Ishikawa (cell line): ENCODE results near the gene RIT1.

ENCODE experiments used
- FOXM1 ChIP-seq: IDR thresholded peaks from 2 replicates; pipeline ENCODE4 v1.6.1; 2012; ENCODE audit warnings: low read depth, borderline replicate concordance
- TF ChIP-seq, protein P1 (sequence below): IDR thresholded peaks from 2 replicates; pipeline ENCODE4 v1.6.1; 2012; ENCODE audit warnings: low read depth, mild to moderate bottlenecking

GRCh38 chr1:155913969-155914757 is 3.0 kb upstream of the RIT1 start:
- TF ChIP-seq FOXM1: no peak
- TF ChIP-seq, protein P1, sequence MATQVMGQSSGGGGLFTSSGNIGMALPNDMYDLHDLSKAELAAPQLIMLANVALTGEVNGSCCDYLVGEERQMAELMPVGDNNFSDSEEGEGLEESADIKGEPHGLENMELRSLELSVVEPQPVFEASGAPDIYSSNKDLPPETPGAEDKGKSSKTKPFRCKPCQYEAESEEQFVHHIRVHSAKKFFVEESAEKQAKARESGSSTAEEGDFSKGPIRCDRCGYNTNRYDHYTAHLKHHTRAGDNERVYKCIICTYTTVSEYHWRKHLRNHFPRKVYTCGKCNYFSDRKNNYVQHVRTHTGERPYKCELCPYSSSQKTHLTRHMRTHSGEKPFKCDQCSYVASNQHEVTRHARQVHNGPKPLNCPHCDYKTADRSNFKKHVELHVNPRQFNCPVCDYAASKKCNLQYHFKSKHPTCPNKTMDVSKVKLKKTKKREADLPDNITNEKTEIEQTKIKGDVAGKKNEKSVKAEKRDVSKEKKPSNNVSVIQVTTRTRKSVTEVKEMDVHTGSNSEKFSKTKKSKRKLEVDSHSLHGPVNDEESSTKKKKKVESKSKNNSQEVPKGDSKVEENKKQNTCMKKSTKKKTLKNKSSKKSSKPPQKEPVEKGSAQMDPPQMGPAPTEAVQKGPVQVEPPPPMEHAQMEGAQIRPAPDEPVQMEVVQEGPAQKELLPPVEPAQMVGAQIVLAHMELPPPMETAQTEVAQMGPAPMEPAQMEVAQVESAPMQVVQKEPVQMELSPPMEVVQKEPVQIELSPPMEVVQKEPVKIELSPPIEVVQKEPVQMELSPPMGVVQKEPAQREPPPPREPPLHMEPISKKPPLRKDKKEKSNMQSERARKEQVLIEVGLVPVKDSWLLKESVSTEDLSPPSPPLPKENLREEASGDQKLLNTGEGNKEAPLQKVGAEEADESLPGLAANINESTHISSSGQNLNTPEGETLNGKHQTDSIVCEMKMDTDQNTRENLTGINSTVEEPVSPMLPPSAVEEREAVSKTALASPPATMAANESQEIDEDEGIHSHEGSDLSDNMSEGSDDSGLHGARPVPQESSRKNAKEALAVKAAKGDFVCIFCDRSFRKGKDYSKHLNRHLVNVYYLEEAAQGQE: no peak
